NCI-H1694 (cell line): Measurements from ENCODE around the gene PRPH.
A peak's percentile ranks its signal among the peaks of the same experiment; 100 is the strongest.
"Not testable (repeated sequence)": the region's sequence is repeated elsewhere in the genome, so short reads cannot be mapped to it uniquely, and the experiment has no call there.

ENCODE experiments used
- DNase-seq: peaks from one replicate; lab custom pipeline; 2025; lab: John Stamatoyannopoulos, UW

The PRPH gene

DNA sequence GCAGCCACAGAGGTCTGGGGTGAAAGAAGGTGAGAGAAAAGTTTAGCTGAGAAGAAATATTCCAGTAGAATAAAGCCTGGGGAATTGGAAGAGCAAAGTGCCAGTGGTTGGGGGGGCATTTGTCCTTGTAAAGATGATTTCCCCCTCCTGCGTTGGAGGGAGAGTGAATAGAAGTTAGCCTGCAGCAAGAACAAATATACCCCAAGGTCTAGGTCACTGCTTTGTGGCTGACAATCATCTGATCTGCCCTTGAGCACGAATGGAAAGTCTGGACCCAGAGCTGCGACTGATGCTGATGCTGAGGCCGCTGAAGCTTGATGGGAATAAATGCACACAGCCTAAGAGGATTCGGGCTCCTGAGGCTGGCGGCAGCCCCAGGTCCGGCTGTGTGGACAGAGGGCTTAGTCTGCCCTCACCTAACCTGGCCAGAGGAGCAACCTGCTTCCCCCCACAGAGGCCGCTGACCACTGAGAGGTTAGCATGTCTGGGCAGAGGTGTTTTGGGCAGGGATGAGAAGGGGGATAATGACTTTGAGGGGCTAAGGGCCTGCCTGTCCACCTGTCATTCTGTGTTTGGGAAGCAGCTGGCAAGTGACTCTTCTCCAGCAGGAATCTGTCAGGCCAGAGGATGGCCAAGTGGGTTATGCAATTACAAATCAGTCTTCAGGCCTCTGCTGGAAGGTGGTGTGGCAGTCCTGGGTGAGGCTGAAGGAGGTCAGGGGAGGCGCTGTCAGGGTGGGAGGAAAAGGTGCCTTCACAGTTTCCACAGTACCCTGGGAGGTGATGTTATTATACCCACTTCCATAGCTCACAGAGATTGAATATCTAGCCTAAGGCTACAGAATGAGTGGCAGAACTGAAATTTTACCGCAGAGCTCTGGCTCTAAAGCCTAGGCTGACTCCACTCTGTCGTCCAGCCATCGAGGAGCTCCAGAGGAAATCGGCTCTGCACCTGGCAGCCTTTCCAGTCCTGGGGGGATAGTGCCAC, 18.4 kb upstream of the PRPH start:
- no peak for DNase-seq

DNA sequence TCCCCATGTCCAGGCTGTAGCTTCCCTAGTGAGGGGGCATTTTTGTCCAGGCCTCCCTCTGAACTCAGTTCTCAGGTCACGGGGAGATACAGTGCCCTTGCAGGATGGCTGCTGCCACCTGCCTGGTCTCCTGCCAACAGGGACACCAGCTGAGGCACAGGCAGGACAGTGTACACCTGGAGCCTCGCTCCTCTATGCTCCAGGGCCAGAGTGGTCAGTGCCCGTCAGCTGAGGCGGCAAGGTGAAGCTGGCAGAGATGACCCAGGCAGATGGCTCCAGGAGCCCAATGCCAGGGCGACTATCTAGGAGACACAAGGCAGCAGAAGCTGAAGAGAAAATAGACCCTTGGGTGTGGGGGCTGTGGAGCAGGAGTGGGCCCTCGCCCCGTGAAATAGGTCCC, 17.5 kb upstream of the PRPH start:
- no peak for DNase-seq

DNA sequence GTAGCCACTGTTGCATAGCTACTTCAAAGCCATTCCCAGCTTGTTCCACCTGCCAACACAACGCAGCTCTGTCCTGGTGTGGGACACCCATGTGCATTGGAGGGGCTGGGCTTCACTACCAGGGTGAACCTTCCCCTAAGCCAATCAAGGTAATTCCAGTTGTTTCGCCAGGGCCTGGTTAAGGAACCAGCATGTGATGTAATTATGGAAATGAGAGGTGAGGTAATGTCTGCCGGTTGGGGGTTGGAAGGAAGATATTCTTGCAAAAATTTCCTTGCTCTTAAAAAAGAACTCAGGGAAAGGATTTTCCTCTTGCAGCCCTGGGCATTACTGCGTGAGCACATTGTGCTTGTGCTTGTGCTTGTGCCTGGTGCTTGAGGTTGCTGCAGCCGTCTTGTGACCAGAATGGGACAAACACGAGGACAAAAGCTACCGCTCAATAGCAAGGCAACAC, 15.2 kb upstream of the PRPH start:
- no peak for DNase-seq

- DNase-seq = not testable (repeated sequence)
Observed at GRCh38 chr12:49280545-49280944, 14.4 kb upstream of the PRPH start.

- DNase-seq = no peak
Observed at GRCh38 chr12:49282302-49282701, 12.6 kb upstream of the PRPH start.

DNA sequence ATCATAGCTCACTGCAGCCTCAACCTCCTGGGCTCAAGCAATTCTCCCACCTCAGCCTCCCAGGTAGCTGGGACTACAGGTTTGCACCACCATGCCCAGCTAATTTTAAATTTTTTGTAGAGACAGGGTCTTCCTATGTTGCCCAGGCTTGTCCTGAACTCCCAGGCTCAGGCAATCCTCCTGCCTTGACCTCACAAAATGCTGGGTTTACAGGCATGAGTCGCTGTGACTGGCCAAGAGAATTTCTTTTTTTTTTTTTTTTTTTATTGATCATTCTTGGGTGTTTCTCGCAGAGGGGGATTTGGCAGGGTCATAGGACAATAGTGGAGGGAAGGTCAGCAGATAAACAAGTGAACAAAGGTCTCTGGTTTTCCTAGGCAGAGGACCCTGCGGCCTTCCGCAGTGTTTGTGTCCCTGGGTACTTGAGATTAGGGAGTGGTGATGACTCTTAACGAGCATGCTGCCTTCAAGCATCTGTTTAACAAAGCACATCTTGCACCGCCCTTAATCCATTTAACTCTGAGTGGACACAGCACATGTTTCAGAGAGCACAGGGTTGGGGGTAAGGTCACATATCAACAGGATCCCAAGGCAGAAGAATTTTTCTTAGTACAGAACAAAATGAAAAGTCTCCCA, 12.1 kb upstream of the PRPH start:
- not testable (repeated sequence) for DNase-seq

GRCh38 chr12:49283541-49284429, 11.2 kb upstream of the PRPH start:
- no peak for DNase-seq

- no peak for DNase-seq
Observed at GRCh38 chr12:49284672-49285071, 10.3 kb upstream of the PRPH start.

- DNase-seq = no peak
Observed at GRCh38 chr12:49287876-49288275, 7.1 kb upstream of the PRPH start.

DNA sequence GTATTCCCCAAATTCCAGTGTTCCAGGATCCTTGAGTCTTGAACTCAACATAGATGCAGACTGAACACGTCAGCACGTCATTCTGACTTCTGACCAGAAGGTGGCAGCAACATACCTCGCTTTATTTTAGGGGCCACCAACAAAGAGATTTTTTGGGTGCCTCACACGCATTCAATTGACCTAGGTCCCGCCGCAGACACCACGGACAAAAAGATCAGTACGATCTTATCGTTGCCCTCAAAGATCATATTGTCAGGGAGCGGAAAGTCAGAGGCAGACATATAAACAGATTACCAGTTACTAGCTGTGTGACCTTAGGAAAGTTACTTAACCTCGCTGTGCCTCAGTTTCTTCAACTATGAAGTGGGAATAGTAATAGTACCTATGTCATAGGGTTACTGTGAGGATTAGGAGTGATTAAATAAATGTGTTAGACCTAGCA, 6.5 kb upstream of the PRPH start:
- DNase-seq = peak; percentile 34

GRCh38 chr12:49288922-49289555, 5.9 kb upstream of the PRPH start:
- DNase-seq = no peak

DNA sequence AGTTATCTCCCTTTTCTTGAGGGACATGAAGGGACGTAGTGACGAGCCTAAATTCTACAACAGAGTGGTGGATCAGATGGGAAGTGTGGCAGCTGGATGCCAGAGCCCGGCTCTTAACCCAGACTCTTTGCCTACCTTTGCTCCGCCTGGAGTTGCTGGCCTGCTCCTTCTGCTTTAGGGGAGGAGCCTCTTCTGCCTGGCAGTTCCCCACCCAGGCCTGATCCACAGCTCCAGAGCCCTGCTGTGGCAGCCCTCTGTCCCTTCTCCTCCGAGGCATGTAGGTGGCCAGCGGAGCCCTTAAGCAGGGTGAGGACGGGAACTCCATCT, 2.3 kb upstream of the PRPH start:
- DNase-seq = peak; percentile 57

DNA sequence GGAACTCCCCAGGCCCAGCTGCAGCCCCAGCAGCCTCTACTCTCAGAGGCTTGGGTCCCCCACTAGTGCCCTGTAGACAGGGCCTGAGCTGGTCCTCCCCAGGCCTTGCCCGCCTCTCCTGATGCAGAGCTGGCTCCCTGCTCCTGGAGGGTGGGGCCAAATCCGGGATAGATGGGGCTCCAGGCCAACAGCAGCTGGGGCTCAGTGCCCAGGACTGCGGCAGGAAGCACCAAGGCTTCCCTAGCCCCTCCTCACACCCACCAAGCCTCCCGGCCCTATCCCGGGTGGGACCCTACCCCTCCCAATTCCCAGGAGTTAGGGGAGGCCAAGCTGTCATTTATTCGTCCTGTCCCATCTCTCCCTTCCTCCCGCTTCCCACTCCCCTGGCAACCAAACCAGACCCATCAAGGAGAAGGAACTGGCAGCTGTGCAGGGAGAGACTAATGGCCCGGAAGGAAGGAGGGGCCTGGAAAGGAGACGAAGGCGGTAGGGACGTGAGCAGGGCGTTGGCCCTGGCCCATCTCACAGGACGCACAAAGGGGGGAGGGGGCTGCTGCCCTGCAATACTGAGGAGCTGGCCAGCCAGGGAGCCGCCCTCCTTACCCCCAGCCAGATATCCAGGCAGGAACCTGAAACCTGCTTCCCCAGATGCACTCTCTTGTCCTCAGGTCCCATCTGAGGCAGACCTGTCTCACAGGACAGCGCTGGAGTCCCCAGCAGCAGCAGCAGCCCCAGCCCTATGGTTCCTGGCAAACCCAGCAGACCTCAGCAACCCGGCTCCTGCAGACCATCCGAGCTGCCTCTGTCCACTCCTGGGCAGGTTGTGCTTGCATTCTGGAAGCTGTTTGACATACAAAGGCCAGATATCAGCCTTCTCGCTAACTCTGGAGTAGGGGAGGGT, 1.6 kb upstream of the PRPH start:
- DNase-seq = peak; percentile 93

GRCh38 chr12:49294086-49294803, 702 bp upstream of the PRPH start:
- no peak for DNase-seq

GRCh38 chr12:49294804-49295081, 204 bp upstream of the PRPH start:
- DNase-seq = no peak

- DNase-seq = no peak
Observed at GRCh38 chr12:49296034-49296835, 1.3 kb downstream of the PRPH start.

DNA sequence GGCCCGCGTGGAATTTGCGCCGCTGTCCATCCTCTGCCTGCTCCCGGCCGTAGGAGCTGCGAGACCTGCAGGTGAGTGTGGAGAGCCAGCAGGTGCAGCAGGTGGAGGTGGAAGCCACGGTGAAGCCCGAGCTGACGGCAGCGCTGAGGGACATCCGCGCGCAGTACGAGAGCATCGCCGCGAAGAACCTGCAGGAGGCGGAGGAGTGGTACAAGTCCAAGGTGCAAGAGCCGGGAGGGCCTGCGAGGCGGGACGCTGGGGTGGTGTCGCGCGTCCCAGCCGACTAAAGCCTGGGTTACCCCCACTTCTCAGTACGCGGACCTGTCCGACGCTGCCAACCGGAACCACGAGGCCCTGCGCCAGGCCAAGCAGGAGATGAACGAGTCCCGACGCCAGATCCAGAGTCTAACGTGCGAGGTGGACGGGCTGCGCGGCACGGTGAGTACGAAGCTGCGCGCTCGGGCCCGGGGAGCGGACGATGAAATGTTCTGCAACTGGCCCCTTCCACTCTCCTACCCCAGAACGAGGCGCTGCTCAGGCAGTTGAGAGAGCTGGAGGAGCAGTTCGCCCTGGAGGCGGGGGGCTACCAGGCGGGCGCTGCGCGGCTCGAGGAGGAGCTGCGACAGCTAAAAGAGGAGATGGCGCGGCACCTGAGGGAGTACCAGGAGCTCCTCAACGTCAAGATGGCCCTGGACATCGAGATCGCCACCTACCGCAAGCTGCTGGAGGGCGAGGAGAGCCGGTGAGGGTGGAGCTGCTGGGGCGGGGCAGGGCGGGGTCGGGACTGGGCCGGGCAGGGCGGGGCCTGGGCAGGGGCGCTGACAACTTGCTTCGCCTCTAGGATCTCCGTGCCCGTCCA, 2.1 kb downstream of the PRPH start:
- no peak for DNase-seq

GRCh38 chr12:49297695-49298060, 2.7 kb downstream of the PRPH start:
- no peak for DNase-seq

DNA sequence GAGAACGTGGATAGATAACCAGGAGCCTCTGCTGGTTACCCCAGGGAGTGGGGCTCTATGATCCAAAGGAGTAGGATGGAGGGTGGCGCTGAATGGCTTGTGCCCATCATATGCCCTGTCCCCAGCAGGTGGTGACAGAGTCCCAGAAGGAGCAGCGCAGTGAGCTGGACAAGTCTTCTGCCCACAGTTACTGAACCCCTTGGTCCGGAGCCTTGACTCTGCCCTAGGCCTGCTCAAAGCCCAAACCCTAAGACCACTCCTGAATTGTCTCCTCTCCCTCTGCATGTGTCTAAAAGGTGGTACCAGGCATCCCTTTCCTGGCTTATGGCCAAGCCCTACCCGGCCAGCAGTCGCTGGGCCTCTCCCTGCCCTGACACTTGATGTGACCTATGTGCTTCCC, 3.2 kb downstream of the PRPH start:
- no peak for DNase-seq
